HepG2 (cell line): Measurements from ENCODE around the gene PARN. TPM values are rescaled to one million over a fixed set of nuclear protein-coding genes. Genes with fewer than 3 reads are reported as not detected.

ENCODE experiments used
- DRAP1 ChIP-seq: IDR thresholded peaks from 2 replicates; pipeline ENCODE4 v1.6.1; 2016; ENCODE audit warnings: missing genetic modification reagents, missing compliant biosample characterization
- GLI4 ChIP-seq: sonication (generic); formaldehyde crosslinking; IDR thresholded peaks from 2 replicates; pipeline ENCODE4 v1.5.1; 2020; ENCODE audit warnings: missing genetic modification reagents, mild to moderate bottlenecking, moderate library complexity, borderline replicate concordance
- HINFP ChIP-seq: sonication (generic); formaldehyde crosslinking; IDR thresholded peaks from 2 replicates; pipeline ENCODE4 v1.4.0; 2020; ENCODE audit warnings: low read depth, mild to moderate bottlenecking, missing genetic modification reagents
- NCOA2 ChIP-seq: sonication (generic); formaldehyde crosslinking; IDR thresholded peaks from 2 replicates; pipeline ENCODE4 v1.8.0; 2022; ENCODE audit warnings: inconsistent platforms
- RCOR2 ChIP-seq: IDR thresholded peaks from 2 replicates; pipeline ENCODE4 v1.6.1; 2016; ENCODE audit warnings: missing biosample characterization, missing genetic modification reagents
- SKI ChIP-seq: fragments of 450-650 bp; IDR thresholded peaks from one replicate; pipeline ENCODE4 v1.6.1; 2018; ENCODE audit warnings: mild to moderate bottlenecking; ENCODE audit not compliant: partially characterized antibody
- TFAP4 ChIP-seq: sonication (generic); IDR thresholded peaks from 2 replicates; pipeline ENCODE4 v1.6.1; 2016; ENCODE audit warnings: low read depth, borderline replicate concordance
- TFDP2 ChIP-seq: sonication (generic); formaldehyde crosslinking; IDR thresholded peaks from 2 replicates; pipeline ENCODE4 v1.4.0; 2020; ENCODE audit warnings: missing genetic modification reagents
- THAP7 ChIP-seq: sonication (generic); formaldehyde crosslinking; IDR thresholded peaks from 2 replicates; pipeline ENCODE4 v1.8.1; 2023; ENCODE audit warnings: mild to moderate bottlenecking, missing genetic modification reagents
- ZBTB34 ChIP-seq: sonication (generic); formaldehyde crosslinking; IDR thresholded peaks from 2 replicates; pipeline ENCODE4 v1.8.0; 2022; ENCODE audit warnings: mild to moderate bottlenecking, missing genetic modification reagents
- ZNF354B ChIP-seq: sonication (generic); formaldehyde crosslinking; IDR thresholded peaks from 2 replicates; pipeline ENCODE4 v1.8.0; 2022; ENCODE audit warnings: mild to moderate bottlenecking, missing genetic modification reagents
- ZNF605 ChIP-seq: sonication (generic); formaldehyde crosslinking; IDR thresholded peaks from 2 replicates; pipeline ENCODE4 v1.8.0; 2022; ENCODE audit warnings: mild to moderate bottlenecking, missing genetic modification reagents
- ZNF687 ChIP-seq: sonication (generic); formaldehyde crosslinking; IDR thresholded peaks from 2 replicates; pipeline ENCODE4 v1.5.1; 2020; ENCODE audit warnings: mild to moderate bottlenecking, missing genetic modification reagents, moderate library complexity
- ZNF777 ChIP-seq: sonication (generic); formaldehyde crosslinking; IDR thresholded peaks from 2 replicates; pipeline ENCODE4 v1.4.0; 2020; ENCODE audit warnings: missing genetic modification reagents
- polyA plus RNA-seq, 8 experiments: library from polyadenylated mRNA; depleted of rRNA in 3 of 8; stranded (reverse) in 7 of 8; unstranded in 1 of 8; fragments of >200 nt; fragmentation: Illumina TruSeq in 4 of 8; extraction: Trizol in 4 of 8; gene quantifications; 2 replicates each; pipeline versions ENCODE4 v1.2.1 to v1.2.3, GENCODE V29; 2011 to 2016; ENCODE audit warnings: low read depth in 4 of 8, missing spikeins in 1 of 8, mixed read lengths in 1 of 8; ENCODE audit not compliant: insufficient read depth in 1 of 8
- total RNA-seq, 5 experiments: library from RNA; depleted of rRNA; stranded (reverse); fragments of >200 nt; fragmentation: Illumina TruSeq; extraction: Trizol; gene quantifications; 2 replicates each; pipeline ENCODE4 v1.2.3, GENCODE V29; 2016; ENCODE audit warnings: low read depth in 1 of 5
- TF ChIP-seq, protein P1 (sequence below): IDR thresholded peaks from 2 replicates; pipeline ENCODE4 v1.6.1; 2018; ENCODE audit warnings: missing genetic modification reagents, mild to moderate bottlenecking, missing compliant biosample characterization

Gene PARN
- total and polyA plus RNA-seq, 2 of the 13 experiments (the other 11 are each of a cell fraction or from before 2014, with no cell fraction given) = 13.3 to 47.6 TPM

DNA sequence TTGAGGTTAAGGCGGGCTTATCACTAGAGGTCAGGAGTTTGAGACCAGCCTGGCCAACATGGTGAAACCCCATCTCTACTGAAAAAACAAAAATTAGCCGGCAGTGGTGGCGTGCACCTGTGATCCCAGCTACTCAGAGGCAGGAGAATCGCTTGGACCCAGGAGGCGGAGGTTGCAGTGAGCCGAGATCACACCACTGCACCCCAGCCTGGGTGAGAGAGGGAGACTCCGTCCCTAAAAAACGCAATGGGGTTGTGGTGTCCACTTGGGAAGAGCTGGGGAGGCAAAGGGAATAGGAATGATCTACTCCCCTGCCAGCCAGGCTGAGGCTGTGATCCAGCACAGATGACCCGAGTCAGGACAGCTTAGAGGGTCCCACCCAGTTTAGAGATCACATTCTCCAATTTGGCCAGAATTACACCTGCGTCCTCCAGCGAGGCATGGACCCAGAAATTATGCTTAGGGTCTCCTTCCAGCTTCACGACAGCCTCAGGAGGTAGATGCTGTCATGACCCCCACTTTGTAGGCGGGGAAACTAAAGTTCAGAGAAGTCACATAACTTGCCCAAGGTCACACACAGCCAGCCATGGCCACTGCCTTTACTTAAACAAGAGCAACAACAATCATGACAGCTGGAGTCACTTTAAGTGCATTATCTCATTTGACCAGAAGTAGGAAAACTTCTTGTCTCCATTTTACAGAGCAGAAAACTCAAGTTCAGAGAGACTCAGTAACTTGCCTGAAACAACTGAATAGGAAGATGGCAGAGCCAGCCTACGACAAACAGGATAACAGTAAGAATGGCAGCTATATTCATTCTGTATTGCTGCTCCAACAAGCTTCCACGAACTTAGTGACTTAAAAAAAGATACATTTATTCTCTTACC is 227.7 kb downstream of the PARN start (continued):
- TF ChIP-seq ZBTB34 (CRISPR knock-in tag) (0 out of 2 replicates have a peak, but pooled peaks have one; percentile 29), TFDP2 (CRISPR knock-in tag) (0 out of 2 replicates have a peak, but pooled peaks have one; percentile 39), HINFP (0 out of 2 replicates have a peak, but pooled peaks have one; percentile 41), DRAP1 (peak; percentile 12; the same call in 1 of the 2 replicates), ZNF777 (CRISPR knock-in tag) (0 out of 2 replicates have a peak, but pooled peaks have one; percentile 44), ZNF354B (CRISPR knock-in tag) (0 out of 2 replicates have a peak, but pooled peaks have one; percentile 72), ZNF687 (CRISPR knock-in tag) (peak; percentile 63), SKI (peak; percentile 34), RCOR2 (CRISPR knock-in tag) (peak; percentile 67; the same call in 1 of the 2 replicates), ZNF605 (CRISPR knock-in tag) (0 out of 2 replicates have a peak, but pooled peaks have one; percentile 55), GLI4 (CRISPR knock-in tag) (peak; percentile 46; the same call in 1 of the 2 replicates), NCOA2 (CRISPR knock-in tag) (peak; percentile 77), TFAP4 (peak; percentile 29; the same call in 1 of the 2 replicates), THAP7 (0 out of 2 replicates have a peak, but pooled peaks have one; percentile 58)
- TF ChIP-seq, protein P1, sequence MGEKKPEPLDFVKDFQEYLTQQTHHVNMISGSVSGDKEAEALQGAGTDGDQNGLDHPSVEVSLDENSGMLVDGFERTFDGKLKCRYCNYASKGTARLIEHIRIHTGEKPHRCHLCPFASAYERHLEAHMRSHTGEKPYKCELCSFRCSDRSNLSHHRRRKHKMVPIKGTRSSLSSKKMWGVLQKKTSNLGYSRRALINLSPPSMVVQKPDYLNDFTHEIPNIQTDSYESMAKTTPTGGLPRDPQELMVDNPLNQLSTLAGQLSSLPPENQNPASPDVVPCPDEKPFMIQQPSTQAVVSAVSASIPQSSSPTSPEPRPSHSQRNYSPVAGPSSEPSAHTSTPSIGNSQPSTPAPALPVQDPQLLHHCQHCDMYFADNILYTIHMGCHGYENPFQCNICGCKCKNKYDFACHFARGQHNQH = peak; percentile 47; the same call in 1 of the 2 replicates
